Activated CD4-positive, CD25-positive, alpha-beta regulatory T cell treated with anti-CD3 and anti-CD28 coated beads, Interleukin-2, amount 50 U/mL, for 24 hours (primary cell): ENCODE measurements around the gene DIAPH3.

Source experiments
- ATAC-seq, 2 donors: fragments of 150-1000 bp; cut with Tn5 transposase; one replicate each; pipeline ENCODE4 v1.10.0; 2021; ENCODE audit warnings: mild to moderate bottlenecking in 1 of 2, moderate library complexity in 1 of 2

Gene DIAPH3

GRCh38 chr13:59666504-59666903 lies 497.2 kb downstream of the DIAPH3 start:
- ATAC-seq = no peak

GRCh38 chr13:59665732-59666131 lies 498.0 kb downstream of the DIAPH3 start:
- ATAC-seq = no peak

GRCh38 chr13:59665184-59665583 lies 498.5 kb downstream of the DIAPH3 start:
- no peak for ATAC-seq

- ATAC-seq = no peak
Observed at GRCh38 chr13:59664586-59664985, 499.1 kb downstream of the DIAPH3 start.

GRCh38 chr13:59663707-59664106 lies 500.0 kb downstream of the DIAPH3 start:
- ATAC-seq = no peak

GRCh38 chr13:59660582-59660981 lies 503.1 kb downstream of the DIAPH3 start:
- no peak for ATAC-seq

GRCh38 chr13:59659981-59660380 lies 503.7 kb downstream of the DIAPH3 start:
- ATAC-seq = no peak

- no peak for ATAC-seq
Observed at GRCh38 chr13:59658738-59659330, 504.9 kb downstream of the DIAPH3 start.

GRCh38 chr13:59658027-59658737 lies 505.5 kb downstream of the DIAPH3 start:
- no peak for ATAC-seq

GRCh38 chr13:59653916-59654315 lies 509.8 kb downstream of the DIAPH3 start:
- no peak for ATAC-seq

GRCh38 chr13:59651479-59651878 lies 512.2 kb downstream of the DIAPH3 start:
- ATAC-seq = no peak

GRCh38 chr13:59643906-59644626 lies 519.7 kb downstream of the DIAPH3 start:
- ATAC-seq = no peak

- ATAC-seq = no peak
Observed at GRCh38 chr13:59643364-59643841, 520.3 kb downstream of the DIAPH3 start.

GRCh38 chr13:59641817-59642216 lies 521.9 kb downstream of the DIAPH3 start:
- no peak for ATAC-seq

- no peak for ATAC-seq
Observed at GRCh38 chr13:59641261-59641660, 522.5 kb downstream of the DIAPH3 start.

- ATAC-seq = no peak
Observed at GRCh38 chr13:59638404-59638803, 525.3 kb downstream of the DIAPH3 start.

- no peak for ATAC-seq
Observed at GRCh38 chr13:59635589-59635988, 528.1 kb downstream of the DIAPH3 start.

- no peak for ATAC-seq
Observed at GRCh38 chr13:59633290-59633689, 530.4 kb downstream of the DIAPH3 start.

GRCh38 chr13:59631271-59631670 lies 532.5 kb downstream of the DIAPH3 start:
- ATAC-seq = no peak

GRCh38 chr13:59625111-59625510 lies 538.6 kb downstream of the DIAPH3 start:
- no peak for ATAC-seq

GRCh38 chr13:59623206-59623915 lies 540.4 kb downstream of the DIAPH3 start:
- ATAC-seq = no peak

GRCh38 chr13:59621773-59622172 lies 542.0 kb downstream of the DIAPH3 start:
- no peak for ATAC-seq
